ENCODE measurements around the gene NFX1. TPM values are rescaled to one million over a fixed set of nuclear protein-coding genes. Genes with fewer than 3 reads are reported as not detected.

Gene NFX1
- total and polyA plus RNA-seq, 2 donors (not counting 1 experiment from before 2014, with no cell fraction given): 67.6 to 76.3 TPM

DNA sequence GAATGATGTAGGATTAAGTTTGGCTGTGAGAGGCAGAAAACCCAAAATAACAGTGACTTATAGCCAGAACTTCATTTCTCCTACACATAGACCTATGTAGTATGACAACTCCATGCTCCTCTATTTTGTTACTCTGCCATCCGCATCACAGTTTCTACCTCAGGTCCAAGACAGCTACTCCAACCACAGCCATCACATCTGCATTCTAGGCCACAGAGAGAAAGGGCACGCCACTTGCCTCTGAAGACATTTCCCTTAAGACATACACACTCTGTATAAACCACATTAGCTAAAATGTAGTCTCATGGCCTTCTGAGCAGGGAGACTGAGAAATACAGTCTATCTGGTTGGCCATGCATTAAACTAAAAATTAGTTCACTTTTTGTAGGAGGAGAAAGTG lies 40.3 kb upstream of the NFX1 start:
- intact Hi-C loops (cut with micrococcal nuclease): no loop called here
- Histone ChIP-seq H3K4me3 (ENCODE audit: control extremely low read depth in 1 of 5, extremely low read depth in 1 of 5, insufficient read depth in 1 of 5, low read depth in 2 of 5, low read length in 4 of 5) (no peak overlapping the region), H3K4me2 (replicated peaks; ENCODE audit: low read depth, low read length, poor library complexity, severe bottlenecking) (no peak overlapping the region), H2AFZ (ENCODE audit: insufficient read depth, low read depth, low read length, poor library complexity, severe bottlenecking) (no peak overlapping the region), H3K36me3 (replicated peaks in 1 of 2; ENCODE audit: control extremely low read depth in 1 of 2, control insufficient read depth in 1 of 2, extremely low read depth in 1 of 2, insufficient read depth in 2 of 2, low read length in 1 of 2) (peaks cover 3 to 29% of the 10 kb centered on the region in 2 experiments), H4K20me1 (ENCODE audit: control insufficient read depth, insufficient read depth, low read length, poor library complexity, severe bottlenecking) (no peaks in the 10 kb centered on the region), H3K79me2 (ENCODE audit: control insufficient read depth, insufficient read depth, low read length) (no peaks in the 10 kb centered on the region), H3K27me3 (replicated peaks in 1 of 4; ENCODE audit: control extremely low read depth in 1 of 4, control insufficient read depth in 3 of 4, insufficient read depth in 4 of 4, low read length in 3 of 4) (no peaks in the 10 kb centered on the region), H3K9ac (ENCODE audit: low read length) (no peak overlapping the region), H3K4me1 (ENCODE audit: control insufficient read depth in 2 of 2, insufficient read depth in 2 of 2, low read length in 2 of 2) (peaks cover 8 to 15% of the 10 kb centered on the region in 2 donors), H3K9me3 (ENCODE audit: control extremely low read depth in 1 of 3, control insufficient read depth in 2 of 3, insufficient read depth in 1 of 3, low read length in 2 of 3) (no peaks in the 10 kb centered on the region), H3K27ac (ENCODE audit: low read length in 2 of 2) (no peak overlapping the region)
- ChIA-PET POLR2A (no interaction called here), CTCF (no interaction called here)
- WGBS (ENCODE audit: insufficient coverage): 100% methylated on average over 1 of the region's 2 CpGs
- Mint-ChIP-seq H3K4me1 (peaks cover 15% of the 10 kb centered on the region), H3K27me3 (no peaks in the 10 kb centered on the region), H3K9me3 (ENCODE audit: insufficient read depth) (no peaks in the 10 kb centered on the region), H3K4me3 (no peak overlapping the region), H3K27ac (no peak overlapping the region)
- TF ChIP-seq CTCF (IDR thresholded peaks at IDR 0.05) (no peak), EZH2 (IDR thresholded peaks at IDR 0.05; ENCODE audit: borderline replicate concordance, insufficient read depth, low read depth, low read length, poor library complexity, severe bottlenecking) (no peak)
- DNase-seq (no peak), ATAC-seq (ENCODE audit: low read depth) (no peak)

DNA sequence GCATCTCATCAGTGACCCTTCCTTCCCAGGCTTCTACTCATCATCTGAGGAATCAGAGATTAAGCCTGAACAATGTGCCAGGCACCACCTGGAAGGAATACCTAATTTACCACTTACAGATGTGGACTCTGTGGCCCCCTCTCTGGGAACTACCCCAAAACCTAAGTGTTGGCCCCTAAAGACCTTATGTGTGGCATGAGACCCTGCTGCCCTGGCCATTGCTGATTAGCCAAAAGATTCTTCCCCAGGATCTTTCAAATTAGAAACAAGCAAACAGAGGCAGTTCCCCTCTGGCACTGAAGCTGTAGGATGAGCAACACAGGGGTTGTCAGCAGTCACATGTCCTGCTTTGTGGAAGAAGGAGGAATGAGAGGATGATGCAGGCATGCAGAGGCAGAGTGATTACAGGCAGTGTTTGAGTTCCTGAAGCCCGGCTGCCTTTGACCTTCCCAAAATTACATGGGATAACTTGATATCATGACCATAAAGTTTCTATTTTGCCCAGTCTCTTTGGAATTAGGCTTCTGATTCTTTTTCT lies 39.8 kb upstream of the NFX1 start:
- intact Hi-C loops (cut with micrococcal nuclease): no loop called here
- H3K27me3 Mint-ChIP-seq: no peaks in the 10 kb centered on the region
- POLR2A ChIA-PET: no interaction called here
- no peak overlapping the region for H3K4me3 Mint-ChIP-seq
- CTCF ChIA-PET: no interaction called here
- H3K36me3 ChIP-seq (replicated peaks in 1 of 2; ENCODE audit: control extremely low read depth in 1 of 2, control insufficient read depth in 1 of 2, extremely low read depth in 1 of 2, insufficient read depth in 2 of 2, low read length in 1 of 2): peaks cover 3 to 35% of the 10 kb centered on the region in 2 experiments
- no peaks in the 10 kb centered on the region for H3K9me3 ChIP-seq (ENCODE audit: control extremely low read depth in 1 of 3, control insufficient read depth in 2 of 3, insufficient read depth in 1 of 3, low read length in 2 of 3)
- no peak for ATAC-seq (ENCODE audit: low read depth)
- peaks cover 8 to 15% of the 10 kb centered on the region in 2 donors for H3K4me1 ChIP-seq (ENCODE audit: control insufficient read depth in 2 of 2, insufficient read depth in 2 of 2, low read length in 2 of 2)
- H3K79me2 ChIP-seq (ENCODE audit: control insufficient read depth, insufficient read depth, low read length): no peaks in the 10 kb centered on the region
- no peaks in the 10 kb centered on the region for H3K9me3 Mint-ChIP-seq (ENCODE audit: insufficient read depth)
- no peak overlapping the region for H3K4me2 ChIP-seq (replicated peaks; ENCODE audit: low read depth, low read length, poor library complexity, severe bottlenecking)
- peaks cover 15% of the 10 kb centered on the region for H3K4me1 Mint-ChIP-seq
- no peak for DNase-seq
- no peaks in the 10 kb centered on the region for H3K27me3 ChIP-seq (replicated peaks in 1 of 4; ENCODE audit: control extremely low read depth in 1 of 4, control insufficient read depth in 3 of 4, insufficient read depth in 4 of 4, low read length in 3 of 4)
- no peak overlapping the region for H3K9ac ChIP-seq (ENCODE audit: low read length)
- TF ChIP-seq CTCF (IDR thresholded peaks at IDR 0.05) (no peak), EZH2 (IDR thresholded peaks at IDR 0.05; ENCODE audit: borderline replicate concordance, insufficient read depth, low read depth, low read length, poor library complexity, severe bottlenecking) (no peak)
- no peaks in the 10 kb centered on the region for H4K20me1 ChIP-seq (ENCODE audit: control insufficient read depth, insufficient read depth, low read length, poor library complexity, severe bottlenecking)
- H2AFZ ChIP-seq (ENCODE audit: insufficient read depth, low read depth, low read length, poor library complexity, severe bottlenecking): no peak overlapping the region
- WGBS (ENCODE audit: insufficient coverage): no CpG with 5 or more reads among the region's 1 CpG
- H3K4me3 ChIP-seq (ENCODE audit: control extremely low read depth in 1 of 5, extremely low read depth in 1 of 5, insufficient read depth in 1 of 5, low read depth in 2 of 5, low read length in 4 of 5): no peak overlapping the region
- no peak overlapping the region for H3K27ac ChIP-seq (ENCODE audit: low read length in 2 of 2)
- no peak overlapping the region for H3K27ac Mint-ChIP-seq
